Fibroblast of peridontal ligament (primary cell): ENCODE measurements around the gene WDSUB1.

ENCODE experiments used
- DNase-seq: peaks from one replicate; pipeline ENCODE4 v3.0.0-alpha.2; 2010; ENCODE audit errors: extremely low read depth

WDSUB1 gene

GRCh38 chr2:159199236-159199635 lies 87.3 kb downstream of the WDSUB1 start:
- no peak for DNase-seq

GRCh38 chr2:159196393-159196925 lies 90.0 kb downstream of the WDSUB1 start:
- DNase-seq = no peak

GRCh38 chr2:159195697-159196096 lies 90.8 kb downstream of the WDSUB1 start:
- no peak for DNase-seq

GRCh38 chr2:159194241-159194640 lies 92.3 kb downstream of the WDSUB1 start:
- no peak for DNase-seq

- no peak for DNase-seq
Observed at GRCh38 chr2:159193791-159194190, 92.7 kb downstream of the WDSUB1 start.

- DNase-seq = no peak
Observed at GRCh38 chr2:159192371-159192918, 94.1 kb downstream of the WDSUB1 start.

GRCh38 chr2:159188449-159188848 lies 98.1 kb downstream of the WDSUB1 start:
- DNase-seq = no peak

- no peak for DNase-seq
Observed at GRCh38 chr2:159187106-159187505, 99.4 kb downstream of the WDSUB1 start.

- no peak for DNase-seq
Observed at GRCh38 chr2:159186462-159186861, 100.0 kb downstream of the WDSUB1 start.
